SJSA1 (cell line): Measurements from ENCODE around the gene CD2BP2. TPM values are rescaled to one million over a fixed set of nuclear protein-coding genes. Genes with fewer than 3 reads are reported as not detected.

Experiments used
- DNase-seq, 2 experiments: peaks; one replicate each; pipeline ENCODE4 v3.0.0-alpha.2; 2015 to 2020; ENCODE audit warnings: low spot score in 2 of 2, low read depth in 1 of 2
- H3K27ac ChIP-seq: fragments of 250-450 bp; sonication (Bioruptor Pico); 2 replicates; pipeline ENCODE4 v1.5.1; 2020; ENCODE audit warnings: mild to moderate bottlenecking, moderate library complexity
- H3K27me3 ChIP-seq: fragments of 250-450 bp; sonication (Bioruptor Pico); replicated peaks from 2 replicates; pipeline ENCODE4 v1.5.1; 2020; ENCODE audit warnings: mild to moderate bottlenecking, moderate library complexity
- H3K36me3 ChIP-seq: fragments of 250-450 bp; sonication (Bioruptor Pico); 2 replicates; pipeline ENCODE4 v1.5.1; 2020; ENCODE audit warnings: mild to moderate bottlenecking
- H3K4me1 ChIP-seq: fragments of 250-450 bp; sonication (Bioruptor Pico); replicated peaks from 2 replicates; pipeline ENCODE4 v1.6.1; 2021; ENCODE audit warnings: mild to moderate bottlenecking
- H3K4me3 ChIP-seq: fragments of 250-450 bp; sonication (Bioruptor Pico); 2 replicates; pipeline ENCODE4 v1.5.1; 2020; ENCODE audit warnings: mild to moderate bottlenecking
- H3K9me3 ChIP-seq: fragments of 250-450 bp; sonication (Bioruptor Pico); replicated peaks from 2 replicates; pipeline ENCODE4 v1.5.1; 2020; ENCODE audit warnings: mild to moderate bottlenecking
- total RNA-seq: library from RNA; depleted of rRNA; stranded (reverse); fragments of >200 nt; shearing (Covaris generic); gene quantifications from 2 replicates; pipeline ENCODE4 v1.2.3, GENCODE V29; 2014

Gene CD2BP2
- total RNA-seq, 1 experiment from 2014 or later, result 55.8 TPM

DNA sequence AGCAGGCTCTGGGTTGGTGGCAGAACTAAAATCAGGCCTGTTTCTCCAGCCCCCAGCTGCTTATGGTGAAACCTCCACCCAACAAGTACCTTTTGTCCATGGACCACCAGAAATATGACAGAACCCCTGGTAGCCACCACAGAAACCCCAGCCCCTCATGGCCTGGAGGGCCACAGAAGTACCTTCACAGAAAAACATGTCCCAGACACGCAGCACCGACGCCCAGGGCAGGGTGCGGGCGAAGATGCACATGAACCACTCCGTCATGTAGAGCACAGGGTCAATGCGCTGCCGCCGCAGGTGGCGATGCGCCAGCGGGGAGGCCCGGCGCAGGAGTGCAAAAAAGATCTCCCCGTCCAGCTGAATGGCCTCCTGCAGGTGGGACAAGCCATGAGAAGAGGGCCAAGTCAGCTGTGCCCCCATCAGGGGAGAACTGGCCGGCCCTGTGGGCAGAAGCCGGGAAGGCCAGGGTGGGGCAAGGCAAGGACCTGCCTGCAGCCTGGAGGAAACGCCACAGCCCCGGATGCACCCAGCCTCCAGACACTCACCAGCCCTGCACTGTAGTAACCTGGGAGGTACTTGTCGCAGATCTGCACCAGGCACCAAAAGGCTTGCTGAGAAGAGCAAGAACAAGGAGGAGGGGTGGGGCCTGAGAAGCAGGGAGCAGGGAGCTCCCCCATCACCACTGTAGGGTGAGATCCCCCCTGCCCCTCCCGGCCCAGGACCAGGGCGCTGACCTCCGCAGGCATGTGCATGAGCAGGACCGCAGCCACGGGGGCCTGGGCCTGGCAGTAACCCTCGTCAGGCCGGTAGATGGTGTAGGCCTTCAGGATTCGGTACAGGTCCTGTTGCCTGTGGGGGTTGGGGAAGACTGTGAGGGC lies 4.1 kb upstream of the CD2BP2 start:
- H3K9me3 ChIP-seq, result no peaks in the 10 kb centered on the region
- H3K27me3 ChIP-seq, result no peaks in the 10 kb centered on the region
- no peak overlapping the region for H3K4me3 ChIP-seq
- DNase-seq, result no peak
- H3K27ac ChIP-seq, result no peak overlapping the region
- H3K4me1 ChIP-seq, result peaks cover 22% of the 10 kb centered on the region
- H3K36me3 ChIP-seq, result peaks cover 83% of the 10 kb centered on the region

DNA sequence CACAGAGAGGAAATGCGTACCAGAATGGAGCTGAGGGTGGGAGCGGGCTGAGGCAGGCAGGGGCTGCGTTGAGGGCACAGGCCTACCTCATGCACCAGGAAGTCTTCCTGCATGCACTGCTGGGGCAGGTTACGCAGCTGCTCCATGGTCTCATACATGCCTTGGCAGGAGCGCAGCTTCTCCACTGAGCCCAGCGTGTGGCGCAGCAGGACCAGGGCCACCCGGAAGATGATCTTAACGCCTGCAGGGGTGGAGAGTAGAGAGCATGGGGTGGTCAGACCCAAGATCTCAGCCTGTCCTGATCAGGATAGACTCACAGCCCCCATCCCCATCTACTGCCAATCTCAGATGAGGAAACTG lies 3.4 kb upstream of the CD2BP2 start:
- Histone ChIP-seq H3K4me1 (peaks cover 28% of the 10 kb centered on the region), H3K27me3 (no peaks in the 10 kb centered on the region), H3K27ac (no peak overlapping the region), H3K9me3 (no peaks in the 10 kb centered on the region), H3K4me3 (no peak overlapping the region), H3K36me3 (peaks cover 86% of the 10 kb centered on the region)
- no peak for DNase-seq

GRCh38 chr16:30357715-30358576 lies 2.8 kb upstream of the CD2BP2 start:
- no peaks in the 10 kb centered on the region for H3K9me3 ChIP-seq
- no peak for DNase-seq

DNA sequence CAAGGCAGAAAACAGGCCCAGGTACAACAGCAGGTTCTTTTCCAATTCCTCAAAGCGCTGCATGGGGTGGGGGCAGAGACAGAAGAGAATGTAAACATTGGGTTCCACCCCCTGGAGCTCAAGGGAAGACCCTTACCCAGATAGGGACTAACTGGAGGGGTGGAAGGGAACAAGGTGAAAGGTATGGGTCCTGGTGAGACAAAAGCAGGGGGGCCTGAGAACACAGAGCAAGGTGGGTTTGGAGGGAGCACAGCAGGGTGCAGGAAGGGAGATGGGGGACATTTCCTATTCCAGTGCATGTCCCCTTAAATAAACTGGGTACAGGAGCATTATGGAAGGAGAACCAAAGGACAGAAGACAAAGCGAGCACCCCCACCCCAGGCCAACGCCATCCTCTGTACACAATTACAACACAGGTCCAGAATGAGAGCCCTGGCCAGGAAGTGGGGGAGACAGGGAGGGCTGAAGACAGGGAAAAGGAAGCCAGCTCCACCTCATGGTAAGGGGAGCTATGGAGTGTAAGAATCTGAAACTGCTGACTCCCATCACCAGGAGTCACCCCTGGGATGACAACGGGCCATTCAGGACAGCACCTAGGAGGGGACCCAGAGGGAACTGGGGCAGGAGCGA lies 2.1 kb upstream of the CD2BP2 start:
- no peak for DNase-seq
- peaks cover 32% of the 10 kb centered on the region for H3K4me1 ChIP-seq
- H3K27me3 ChIP-seq, result no peaks in the 10 kb centered on the region
- H3K4me3 ChIP-seq, result no peak overlapping the region
- H3K27ac ChIP-seq, result no peak overlapping the region
- H3K9me3 ChIP-seq, result no peaks in the 10 kb centered on the region
- H3K36me3 ChIP-seq, result peaks cover 86% of the 10 kb centered on the region

More at GRCh38 chr16:30357715-30358576, 2.8 kb upstream of the CD2BP2 start:
- Histone ChIP-seq H3K36me3 (peaks cover 86% of the 10 kb centered on the region), H3K4me1 (peaks cover 28% of the 10 kb centered on the region), H3K27ac (no peak overlapping the region), H3K27me3 (no peaks in the 10 kb centered on the region), H3K4me3 (no peak overlapping the region)

DNA sequence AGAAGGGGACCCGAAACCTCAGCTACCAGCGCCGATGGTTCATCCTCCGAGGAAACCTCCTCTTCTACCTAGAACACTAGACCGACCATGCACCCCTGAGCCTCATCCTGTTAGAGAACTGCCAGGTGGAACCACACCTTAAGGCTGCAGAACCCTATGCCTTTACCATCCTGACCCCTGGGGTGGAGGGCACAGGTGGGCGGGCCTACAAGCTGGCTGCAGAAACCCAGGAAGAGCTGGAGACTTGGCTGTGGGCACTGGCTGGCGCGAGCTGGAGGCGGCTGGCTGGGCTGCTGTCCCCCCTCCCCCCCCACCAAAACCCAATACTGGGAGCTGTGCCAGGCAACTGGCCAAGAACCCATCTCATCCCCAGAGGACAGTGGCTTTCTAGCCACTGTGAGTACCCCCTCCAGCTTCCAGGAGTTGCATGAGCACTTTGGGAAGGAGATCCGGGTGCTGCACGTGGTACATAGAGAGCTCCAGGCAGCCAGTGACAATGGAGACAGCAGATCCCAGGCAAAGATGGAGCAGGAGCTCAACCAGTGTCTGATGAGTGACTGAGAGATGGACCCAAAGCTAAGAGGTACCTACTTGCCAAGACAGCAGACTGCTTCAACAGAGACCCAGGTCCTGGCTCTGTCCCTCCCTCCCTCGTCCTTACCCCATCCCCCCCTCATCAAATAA lies 1.4 kb upstream of the CD2BP2 start:
- Histone ChIP-seq H3K27me3 (no peaks in the 10 kb centered on the region), H3K4me1 (peaks cover 36% of the 10 kb centered on the region), H3K9me3 (no peaks in the 10 kb centered on the region), H3K4me3 (no peak overlapping the region), H3K27ac (no peak overlapping the region), H3K36me3 (peaks cover 88% of the 10 kb centered on the region)
- DNase-seq, result no peak

DNA sequence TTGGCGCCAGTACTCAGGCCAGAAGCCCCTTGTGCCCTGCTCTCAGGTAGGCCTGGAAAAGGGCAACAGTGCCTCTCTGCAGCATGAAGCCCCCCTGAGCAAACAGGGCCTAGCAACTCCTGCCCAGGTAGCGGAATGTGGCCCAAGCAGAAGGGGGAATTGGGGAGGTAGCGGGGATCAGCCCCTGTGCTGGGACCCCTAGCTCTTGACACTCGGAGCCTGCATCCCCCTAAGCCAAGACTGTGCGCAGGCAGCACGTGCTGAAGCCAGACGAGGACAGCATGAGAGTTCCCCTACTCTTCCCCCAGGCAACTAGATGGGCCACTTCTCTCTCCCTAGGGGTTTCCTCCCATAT lies 823 bp upstream of the CD2BP2 start:
- H3K4me3 ChIP-seq, result peak overlapping the region; percentile 88
- H3K36me3 ChIP-seq, result peaks cover 90% of the 10 kb centered on the region
- H3K27me3 ChIP-seq, result no peaks in the 10 kb centered on the region
- no peak for DNase-seq
- peaks cover 36% of the 10 kb centered on the region for H3K4me1 ChIP-seq
- H3K27ac ChIP-seq, result peak overlapping the region; percentile 99
- H3K9me3 ChIP-seq, result no peaks in the 10 kb centered on the region

DNA sequence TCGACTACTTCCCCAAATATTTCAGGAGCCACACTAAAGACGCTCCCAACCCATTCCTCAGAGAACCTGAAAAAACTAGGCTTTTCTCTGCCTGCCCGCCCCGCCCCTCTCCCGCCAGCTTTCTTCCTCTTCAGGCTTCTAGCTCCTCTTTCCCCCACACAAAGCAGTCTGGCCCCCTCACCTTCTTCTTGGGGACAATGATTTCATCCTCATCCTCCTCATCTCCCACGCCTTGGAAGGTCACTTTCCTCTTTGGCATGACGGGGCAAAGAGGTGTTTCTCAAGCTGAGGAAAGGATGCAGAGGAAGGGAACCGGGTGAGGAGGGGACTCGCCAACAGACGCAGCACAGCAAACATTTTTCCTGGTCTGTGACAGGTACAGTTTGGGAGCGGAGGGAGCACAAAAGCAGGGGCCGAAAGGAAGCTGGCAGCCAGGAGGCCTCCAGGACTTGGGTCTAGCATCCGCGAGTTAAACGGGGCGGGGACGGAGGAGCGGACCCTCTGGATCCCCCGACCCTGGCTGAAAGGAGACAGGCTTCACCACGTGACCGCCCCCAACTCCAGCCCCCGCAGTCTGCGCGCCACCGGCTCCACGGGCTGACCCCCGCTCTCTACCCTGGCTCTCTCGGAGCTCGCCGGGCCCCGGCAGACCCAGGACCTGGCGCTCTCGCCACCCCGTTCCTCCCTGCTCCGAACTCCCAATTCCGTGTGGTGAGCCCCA lies 525 bp downstream of the CD2BP2 start:
- H3K9me3 ChIP-seq, result no peaks in the 10 kb centered on the region
- peak overlapping the region; percentile 88 for H3K4me3 ChIP-seq
- H3K36me3 ChIP-seq, result peaks cover 84% of the 10 kb centered on the region
- peaks cover 36% of the 10 kb centered on the region for H3K4me1 ChIP-seq
- H3K27ac ChIP-seq, result peak overlapping the region; percentile 99
- DNase-seq, result no peak
- no peaks in the 10 kb centered on the region for H3K27me3 ChIP-seq

- no peak for DNase-seq
- Histone ChIP-seq H3K36me3 (peaks cover 74% of the 10 kb centered on the region), H3K27ac (no peak overlapping the region), H3K9me3 (no peaks in the 10 kb centered on the region), H3K4me3 (peak overlapping the region; percentile 88), H3K27me3 (no peaks in the 10 kb centered on the region), H3K4me1 (peaks cover 36% of the 10 kb centered on the region)
Observed at GRCh38 chr16:30353438-30354129, 1.5 kb downstream of the CD2BP2 start.

DNA sequence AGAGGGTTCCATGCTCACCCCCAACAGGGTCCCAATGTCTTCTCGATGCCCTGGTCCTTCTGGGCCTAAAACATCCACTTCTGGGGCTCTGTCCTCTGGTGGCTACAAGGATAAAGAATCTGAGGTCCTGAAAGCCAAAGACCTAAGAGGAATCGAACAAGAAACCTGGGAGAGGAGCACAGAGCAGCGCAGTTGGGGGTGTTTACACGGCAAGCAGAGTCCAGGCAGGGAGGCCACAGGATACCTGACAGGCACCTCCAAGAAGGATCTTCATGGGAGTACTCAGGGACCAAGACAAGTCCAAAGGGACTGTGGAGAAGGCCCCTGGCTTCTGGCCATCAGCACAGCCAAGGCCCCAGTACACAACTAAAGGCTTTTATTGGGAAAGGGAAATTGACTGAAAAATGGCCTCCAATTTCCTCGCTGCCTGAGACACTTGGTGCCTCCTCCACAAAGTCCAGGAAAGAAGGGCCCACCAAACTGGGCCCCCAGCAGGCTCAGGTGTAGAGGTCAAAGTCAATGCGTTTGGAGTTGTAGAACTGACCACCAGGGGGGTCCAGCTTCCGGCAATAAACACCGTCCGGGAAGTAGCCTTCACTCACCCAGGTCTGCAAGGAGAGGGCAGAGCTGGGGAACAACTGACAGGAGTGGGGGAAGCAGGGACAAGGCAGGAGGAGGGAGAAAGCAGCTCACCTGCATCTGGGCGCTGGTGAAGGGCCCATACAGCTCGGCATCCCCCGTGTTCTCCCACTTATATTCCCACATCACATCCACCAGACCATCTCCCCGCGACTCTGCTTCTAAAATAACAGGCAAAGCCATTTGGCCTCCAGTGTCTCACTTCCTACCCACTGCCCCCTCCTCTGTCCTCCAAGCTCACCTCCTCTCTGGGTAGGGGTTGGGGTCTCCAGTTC lies 2.4 kb downstream of the CD2BP2 start:
- Histone ChIP-seq H3K4me3 (no peak overlapping the region), H3K9me3 (no peaks in the 10 kb centered on the region), H3K27me3 (no peaks in the 10 kb centered on the region), H3K36me3 (peaks cover 66% of the 10 kb centered on the region), H3K27ac (no peak overlapping the region), H3K4me1 (peaks cover 36% of the 10 kb centered on the region)
- no peak for DNase-seq

GRCh38 chr16:30351586-30352419 lies 3.3 kb downstream of the CD2BP2 start:
- peak; percentile 32 to 67 for DNase-seq
- no peak overlapping the region for H3K27ac ChIP-seq
- H3K4me3 ChIP-seq, result no peak overlapping the region
- peaks cover 56% of the 10 kb centered on the region for H3K36me3 ChIP-seq
- H3K27me3 ChIP-seq, result no peaks in the 10 kb centered on the region
- no peaks in the 10 kb centered on the region for H3K9me3 ChIP-seq
- H3K4me1 ChIP-seq, result peaks cover 35% of the 10 kb centered on the region

DNA sequence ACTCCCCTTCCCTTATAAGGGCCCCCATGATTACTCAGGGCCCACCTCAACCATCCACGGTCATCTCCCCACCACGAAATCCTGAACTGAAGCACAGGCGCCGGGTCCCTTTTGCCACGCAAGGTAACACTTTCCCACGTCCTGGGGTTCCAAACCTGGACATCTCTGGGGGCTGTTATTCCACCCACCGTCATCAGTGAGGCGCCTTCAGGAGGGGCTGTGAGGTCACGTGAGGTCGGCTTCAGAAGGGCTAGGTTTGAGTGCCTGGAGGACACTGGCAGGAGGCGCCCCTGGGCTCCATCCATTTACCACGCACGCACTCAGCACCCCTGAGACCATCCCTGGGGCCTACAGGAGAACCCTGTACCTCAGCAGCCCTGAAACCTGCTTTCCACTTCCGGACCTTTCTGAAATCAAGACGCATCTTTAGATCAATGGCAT lies 4.1 kb downstream of the CD2BP2 start:
- Histone ChIP-seq H3K9me3 (no peaks in the 10 kb centered on the region), H3K4me3 (no peak overlapping the region), H3K36me3 (peaks cover 50% of the 10 kb centered on the region), H3K4me1 (peaks cover 27% of the 10 kb centered on the region), H3K27me3 (no peaks in the 10 kb centered on the region), H3K27ac (no peak overlapping the region)
- no peak for DNase-seq
